ENCODE measurements around the gene KNL1. TPM values are rescaled to one million over a fixed set of nuclear protein-coding genes. Genes with fewer than 3 reads are reported as not detected.

KNL1 gene, protein sequence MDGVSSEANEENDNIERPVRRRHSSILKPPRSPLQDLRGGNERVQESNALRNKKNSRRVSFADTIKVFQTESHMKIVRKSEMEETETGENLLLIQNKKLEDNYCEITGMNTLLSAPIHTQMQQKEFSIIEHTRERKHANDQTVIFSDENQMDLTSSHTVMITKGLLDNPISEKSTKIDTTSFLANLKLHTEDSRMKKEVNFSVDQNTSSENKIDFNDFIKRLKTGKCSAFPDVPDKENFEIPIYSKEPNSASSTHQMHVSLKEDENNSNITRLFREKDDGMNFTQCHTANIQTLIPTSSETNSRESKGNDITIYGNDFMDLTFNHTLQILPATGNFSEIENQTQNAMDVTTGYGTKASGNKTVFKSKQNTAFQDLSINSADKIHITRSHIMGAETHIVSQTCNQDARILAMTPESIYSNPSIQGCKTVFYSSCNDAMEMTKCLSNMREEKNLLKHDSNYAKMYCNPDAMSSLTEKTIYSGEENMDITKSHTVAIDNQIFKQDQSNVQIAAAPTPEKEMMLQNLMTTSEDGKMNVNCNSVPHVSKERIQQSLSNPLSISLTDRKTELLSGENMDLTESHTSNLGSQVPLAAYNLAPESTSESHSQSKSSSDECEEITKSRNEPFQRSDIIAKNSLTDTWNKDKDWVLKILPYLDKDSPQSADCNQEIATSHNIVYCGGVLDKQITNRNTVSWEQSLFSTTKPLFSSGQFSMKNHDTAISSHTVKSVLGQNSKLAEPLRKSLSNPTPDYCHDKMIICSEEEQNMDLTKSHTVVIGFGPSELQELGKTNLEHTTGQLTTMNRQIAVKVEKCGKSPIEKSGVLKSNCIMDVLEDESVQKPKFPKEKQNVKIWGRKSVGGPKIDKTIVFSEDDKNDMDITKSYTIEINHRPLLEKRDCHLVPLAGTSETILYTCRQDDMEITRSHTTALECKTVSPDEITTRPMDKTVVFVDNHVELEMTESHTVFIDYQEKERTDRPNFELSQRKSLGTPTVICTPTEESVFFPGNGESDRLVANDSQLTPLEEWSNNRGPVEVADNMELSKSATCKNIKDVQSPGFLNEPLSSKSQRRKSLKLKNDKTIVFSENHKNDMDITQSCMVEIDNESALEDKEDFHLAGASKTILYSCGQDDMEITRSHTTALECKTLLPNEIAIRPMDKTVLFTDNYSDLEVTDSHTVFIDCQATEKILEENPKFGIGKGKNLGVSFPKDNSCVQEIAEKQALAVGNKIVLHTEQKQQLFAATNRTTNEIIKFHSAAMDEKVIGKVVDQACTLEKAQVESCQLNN (N-terminal part only)
- 32.4 TPM for polyA plus RNA-seq (ENCODE audit: insufficient read length)
- long read RNA-seq, donor 1, full-length matches to known transcripts = 2 of 9 reads
- long read RNA-seq, donor 1, partial matches to known transcripts = 7 of 9 reads
- long read RNA-seq, donor 1, other reads (novel, unspliced or antisense) = 0 of 9 reads
- long read RNA-seq, donor 2 = 0 reads
- long read RNA-seq, donor 3, full-length matches to known transcripts = 2 of 2 reads
- long read RNA-seq, donor 3, partial matches to known transcripts = 0 of 2 reads
- long read RNA-seq, donor 3, other reads (novel, unspliced or antisense) = 0 of 2 reads
- long read RNA-seq, donor 4 = 0 reads
- long read RNA-seq, donor 5, full-length matches to known transcripts = 4 of 4 reads
- long read RNA-seq, donor 5, partial matches to known transcripts = 0 of 4 reads
- long read RNA-seq, donor 5, other reads (novel, unspliced or antisense) = 0 of 4 reads
- long read RNA-seq, donor 6, full-length matches to known transcripts = 1 of 1 reads
- long read RNA-seq, donor 6, partial matches to known transcripts = 0 of 1 reads
- long read RNA-seq, donor 6, other reads (novel, unspliced or antisense) = 0 of 1 reads
- long read RNA-seq, donor 7, full-length matches to known transcripts = 5 of 5 reads
- long read RNA-seq, donor 7, partial matches to known transcripts = 0 of 5 reads
- long read RNA-seq, donor 7, other reads (novel, unspliced or antisense) = 0 of 5 reads
- long read RNA-seq, donor 8, full-length matches to known transcripts = 1 of 1 reads
- long read RNA-seq, donor 8, partial matches to known transcripts = 0 of 1 reads
- long read RNA-seq, donor 8, other reads (novel, unspliced or antisense) = 0 of 1 reads

DNA sequence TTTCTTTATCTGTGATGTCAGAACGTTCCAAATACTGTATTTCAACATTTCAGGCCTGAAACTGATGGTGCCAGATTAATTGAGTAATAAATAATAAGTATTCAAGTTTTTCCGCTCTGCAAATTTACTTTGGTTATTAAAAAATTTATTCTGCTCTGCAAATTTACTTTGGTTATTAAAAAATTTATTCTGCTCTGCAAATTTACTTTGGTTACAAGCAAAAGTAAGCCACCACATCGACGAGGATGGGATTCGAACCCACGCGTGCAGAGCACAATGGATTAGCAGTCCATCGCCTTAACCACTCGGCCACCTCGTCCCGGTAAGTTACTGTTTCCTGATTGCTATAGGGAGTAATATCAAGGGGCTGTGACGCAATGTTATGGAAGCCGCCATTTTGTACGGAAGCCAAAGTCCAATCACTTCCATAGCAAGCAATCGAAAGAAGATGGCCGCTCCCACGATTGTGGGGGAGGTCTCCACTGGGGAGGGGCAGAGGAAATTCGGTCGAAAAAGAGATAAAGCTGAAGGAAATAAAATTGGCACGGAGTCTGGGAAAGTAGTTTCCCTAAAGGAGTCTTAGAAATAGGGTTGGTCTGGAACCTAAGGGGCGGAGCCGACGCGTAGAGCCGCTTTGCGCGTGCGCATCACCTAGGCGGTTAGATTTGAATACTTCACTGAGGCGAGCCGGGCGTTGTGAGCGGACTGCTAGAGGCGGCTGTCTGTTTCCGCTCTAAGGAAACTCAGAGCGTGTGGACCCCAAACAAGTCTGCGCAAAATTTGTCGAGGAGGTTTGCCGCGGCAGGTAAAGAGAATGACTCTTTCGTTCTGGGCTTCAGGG lies at the start of gene KNL1:
KNL1 (plus strand) TSS at position 662 of the 841 bp plus-strand sequence. CDS start 8,683 bp downstream, outside the sequence.
- DNase-seq = peak; percentile 99

DNA sequence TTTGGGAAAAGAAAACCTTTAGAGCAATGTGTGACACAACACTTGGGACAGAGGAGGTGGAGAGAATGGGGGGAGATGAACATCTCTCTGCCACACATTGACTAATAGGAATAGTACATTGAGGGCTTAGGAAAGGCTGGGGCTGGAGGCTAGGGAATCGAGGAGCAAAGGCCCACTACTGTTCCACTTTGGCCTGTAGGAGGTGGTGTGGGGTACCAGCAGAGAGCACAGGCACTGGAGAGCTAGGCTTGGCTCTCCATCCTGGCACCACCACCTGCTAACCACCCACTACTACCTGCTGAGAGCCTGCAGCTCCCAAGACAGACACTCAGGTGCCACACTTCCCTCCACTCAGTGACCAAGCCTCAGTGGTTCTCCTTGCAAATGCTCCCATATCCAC lies 48.6 kb upstream of the KNL1 start:
- DNase-seq = no peak

DNA sequence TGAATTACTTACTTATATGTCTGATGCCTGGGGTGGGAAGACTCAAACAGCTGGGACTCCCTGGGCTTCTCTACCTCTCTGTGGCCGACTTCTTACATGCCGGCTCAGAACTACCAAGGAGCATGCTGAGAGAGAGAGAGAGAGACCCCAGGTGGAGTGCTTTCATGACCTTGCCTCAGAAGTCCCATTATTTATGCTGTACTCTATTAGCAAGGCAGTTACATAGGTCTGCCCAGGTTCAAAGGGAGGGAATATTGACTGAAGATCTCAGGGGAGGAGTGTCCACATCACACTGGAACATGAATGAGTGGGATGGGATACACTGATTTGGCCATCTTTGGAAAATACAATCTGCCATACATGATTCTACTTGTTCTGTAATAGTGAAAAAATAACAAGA lies 45.4 kb upstream of the KNL1 start:
- DNase-seq = no peak

DNA sequence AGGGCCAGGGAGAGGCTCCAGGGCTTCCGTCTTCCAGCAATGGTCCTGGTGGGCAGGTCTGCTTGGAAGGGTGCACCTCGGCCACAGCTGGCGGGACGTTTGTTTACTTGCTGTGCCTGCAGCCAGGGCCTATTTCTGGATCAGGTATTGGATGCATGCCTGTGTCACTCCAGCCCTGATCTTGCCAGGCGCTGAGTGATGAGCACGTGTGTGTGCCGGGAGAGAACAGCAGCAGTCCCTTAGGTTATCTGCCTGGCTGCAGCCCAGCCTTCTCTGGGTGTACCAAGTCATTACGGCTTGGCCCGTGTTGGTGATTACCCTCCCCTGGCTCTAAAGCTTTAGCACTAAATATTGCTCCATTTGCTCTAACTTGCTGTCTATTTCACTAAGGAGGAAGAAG lies 44.2 kb upstream of the KNL1 start:
- no peak for DNase-seq

DNA sequence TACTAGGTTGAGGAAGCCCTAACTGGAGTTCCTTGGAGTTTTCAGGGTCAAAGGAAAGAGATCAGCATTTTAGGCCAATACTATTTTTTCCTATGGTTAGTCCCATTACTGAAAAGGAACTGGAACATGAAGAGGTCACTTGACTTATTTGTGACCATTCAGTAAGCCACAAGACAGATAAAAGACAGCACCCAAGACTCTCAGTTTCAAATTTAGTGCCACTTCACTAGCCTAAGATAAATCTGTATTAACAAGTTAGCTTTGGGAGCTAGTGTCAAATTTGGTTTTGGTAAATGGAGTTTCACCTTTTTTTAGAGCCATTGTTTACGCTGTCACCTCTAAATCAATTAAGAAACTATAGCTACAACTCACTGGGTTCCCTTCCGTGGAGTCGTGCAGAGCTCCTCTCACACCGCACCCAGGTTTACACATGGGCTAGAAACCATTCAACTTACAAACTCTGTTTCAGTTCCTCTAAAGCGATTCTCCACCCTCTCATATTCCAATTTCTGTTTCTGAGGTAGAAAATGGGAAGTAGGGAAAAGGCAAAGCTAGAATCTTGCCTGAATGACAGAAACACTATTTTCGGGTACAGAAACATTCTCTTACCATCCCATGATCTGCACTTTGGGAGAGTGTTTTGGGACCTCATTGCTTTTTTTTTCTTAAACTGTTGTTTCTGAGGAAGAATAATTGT lies 43.6 kb upstream of the KNL1 start:
- no peak for DNase-seq

DNA sequence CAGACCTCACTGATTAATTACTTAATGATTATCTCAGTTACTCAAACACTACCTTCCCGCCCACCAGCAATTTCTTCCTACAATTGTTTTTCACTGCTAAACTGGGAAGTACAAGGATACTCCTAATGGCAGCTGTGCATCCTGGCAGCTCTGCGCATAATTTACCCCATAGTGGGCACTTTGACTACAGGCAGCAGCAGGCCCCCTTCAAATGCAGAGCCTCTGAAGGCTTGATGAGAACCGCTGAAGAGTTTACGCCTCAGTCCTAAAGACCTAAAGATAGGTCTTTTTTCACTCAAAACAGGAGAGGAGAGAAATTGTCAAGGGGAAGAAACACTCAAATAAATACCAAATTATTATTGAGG lies 39.9 kb upstream of the KNL1 start:
- no peak for DNase-seq

DNA sequence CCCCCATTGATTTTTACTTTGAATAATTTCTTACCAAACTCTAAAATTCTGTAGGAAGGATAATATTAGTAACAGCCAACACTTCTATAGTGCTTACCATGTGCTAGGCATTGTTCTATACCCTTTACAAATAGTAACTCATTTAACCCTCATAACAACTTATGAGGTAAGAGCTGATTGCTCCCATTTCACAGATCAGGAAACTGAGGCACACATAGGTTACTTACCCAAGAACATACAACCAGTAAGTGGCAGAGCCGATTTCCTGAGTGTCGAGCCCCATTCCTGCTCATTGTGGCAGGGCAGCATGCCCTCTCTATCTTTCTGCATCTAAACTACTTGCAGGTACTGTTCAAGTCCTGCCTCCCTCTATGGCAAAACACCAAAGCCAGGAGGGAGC lies 38.2 kb upstream of the KNL1 start:
- no peak for DNase-seq

DNA sequence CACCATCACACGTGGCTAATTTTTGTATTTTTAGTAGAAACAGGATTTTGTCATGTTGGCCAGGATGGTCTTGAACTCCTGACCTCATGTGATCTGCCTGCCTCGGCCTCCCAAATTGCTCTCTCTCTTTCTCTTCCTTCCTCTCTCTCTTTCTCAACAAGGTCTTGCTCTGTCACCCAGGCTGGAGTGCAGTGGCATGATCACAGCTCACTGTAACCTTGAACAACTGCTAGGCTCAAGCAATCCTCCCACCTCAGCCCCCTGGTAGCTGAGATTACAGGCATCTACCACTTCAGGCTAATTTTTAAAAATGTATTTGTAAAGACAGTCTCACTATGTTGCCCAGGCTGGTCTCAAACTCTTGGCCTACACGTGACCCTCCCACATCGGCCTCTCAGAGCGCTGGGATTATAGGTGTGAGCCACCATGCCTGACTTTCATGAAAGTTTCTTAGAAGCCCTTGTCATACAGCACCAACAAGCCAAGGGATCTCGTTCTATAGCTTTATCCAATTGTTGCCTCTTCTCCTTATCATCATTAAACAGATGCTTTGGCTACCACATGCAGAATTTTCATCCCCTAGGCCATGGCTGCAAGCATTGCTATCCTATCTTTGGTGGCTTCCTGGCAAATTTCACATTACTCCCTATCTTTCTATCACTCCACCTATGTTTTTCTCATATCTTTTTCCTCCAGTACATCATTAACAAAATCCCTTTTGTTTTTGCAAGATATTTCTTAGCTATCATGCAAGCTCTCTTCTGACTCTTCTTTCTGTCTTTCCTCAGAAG lies 34.9 kb upstream of the KNL1 start:
- no peak for DNase-seq

DNA sequence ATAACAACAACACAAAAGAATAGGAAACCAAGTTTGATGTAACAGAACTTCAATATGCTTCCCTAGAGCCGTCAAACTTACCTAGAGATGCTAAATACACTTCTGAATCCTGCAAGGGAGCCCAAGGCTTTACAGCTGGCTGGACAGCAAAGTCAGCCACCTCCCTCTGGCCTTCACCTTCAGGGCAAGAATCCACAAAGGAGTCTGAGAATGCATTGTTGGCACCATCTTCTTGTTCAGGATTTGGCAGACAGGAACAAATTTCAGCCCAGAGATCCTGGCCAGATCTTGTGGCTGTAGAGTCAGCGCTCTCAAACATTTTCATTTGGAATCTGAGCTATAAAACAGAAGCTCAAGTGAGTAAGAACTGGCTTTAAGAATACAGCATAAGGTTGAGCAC lies 31.4 kb upstream of the KNL1 start:
- DNase-seq = no peak

DNA sequence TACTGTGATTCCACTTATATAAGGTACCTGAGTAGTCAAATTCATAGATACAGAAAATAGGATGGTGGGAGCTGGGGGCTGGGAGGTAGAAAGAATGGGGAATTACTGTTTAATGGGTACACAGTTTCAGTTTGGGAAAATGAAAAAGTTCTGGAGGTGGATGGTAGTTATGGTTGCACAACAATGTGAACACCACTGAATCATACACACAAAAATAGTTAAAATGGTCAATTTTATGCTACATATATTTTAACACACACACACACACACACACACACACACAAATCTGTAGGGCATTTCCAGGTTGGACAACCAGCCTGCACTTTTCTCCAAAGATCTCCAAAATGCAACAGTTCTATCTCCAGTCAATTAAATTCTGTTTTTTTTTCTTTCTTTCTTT lies 30.6 kb upstream of the KNL1 start:
- DNase-seq = no peak

DNA sequence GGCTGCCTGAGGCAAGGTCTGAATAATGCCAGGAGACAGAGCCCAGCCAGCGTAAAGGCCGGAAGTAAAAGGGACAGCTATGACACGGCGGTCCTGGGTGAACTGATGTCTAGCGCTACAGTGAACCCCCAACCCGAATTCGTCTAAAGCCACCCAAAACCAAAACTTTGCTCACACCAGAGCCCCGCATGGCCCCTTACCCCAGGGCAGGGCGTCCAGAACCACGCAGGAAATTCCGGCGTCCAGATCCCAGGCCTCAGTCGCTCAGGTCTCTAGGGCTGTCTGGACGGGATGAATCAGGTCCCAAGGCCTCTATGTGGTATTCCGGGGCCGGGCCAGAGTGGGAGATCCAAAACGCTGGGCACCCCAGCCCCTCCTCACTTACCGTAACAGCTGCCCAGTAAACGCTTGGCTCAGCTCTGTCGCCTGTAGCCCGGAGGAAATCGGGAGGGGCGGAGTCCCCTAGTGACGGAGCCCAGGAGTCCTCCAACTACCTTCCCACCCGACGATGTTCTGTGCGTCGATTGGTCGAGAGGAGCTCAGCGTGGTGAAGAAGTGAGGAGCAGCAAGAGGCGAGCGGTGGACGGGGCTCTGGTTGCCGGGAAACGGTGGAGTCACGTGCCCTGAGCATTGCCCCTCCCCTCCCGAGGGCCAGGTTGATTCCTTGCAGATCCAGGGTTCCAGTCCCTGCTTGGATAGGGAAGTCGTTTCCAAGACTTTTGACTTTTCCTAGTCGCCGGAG lies 29.3 kb upstream of the KNL1 start, which contains the start of gene CCDC32:
CCDC32 (minus strand) TSS at position 452 of the 742 bp plus-strand sequence. CDS start 2,027 bp downstream, outside the sequence.
- DNase-seq = peak; percentile 98

DNA sequence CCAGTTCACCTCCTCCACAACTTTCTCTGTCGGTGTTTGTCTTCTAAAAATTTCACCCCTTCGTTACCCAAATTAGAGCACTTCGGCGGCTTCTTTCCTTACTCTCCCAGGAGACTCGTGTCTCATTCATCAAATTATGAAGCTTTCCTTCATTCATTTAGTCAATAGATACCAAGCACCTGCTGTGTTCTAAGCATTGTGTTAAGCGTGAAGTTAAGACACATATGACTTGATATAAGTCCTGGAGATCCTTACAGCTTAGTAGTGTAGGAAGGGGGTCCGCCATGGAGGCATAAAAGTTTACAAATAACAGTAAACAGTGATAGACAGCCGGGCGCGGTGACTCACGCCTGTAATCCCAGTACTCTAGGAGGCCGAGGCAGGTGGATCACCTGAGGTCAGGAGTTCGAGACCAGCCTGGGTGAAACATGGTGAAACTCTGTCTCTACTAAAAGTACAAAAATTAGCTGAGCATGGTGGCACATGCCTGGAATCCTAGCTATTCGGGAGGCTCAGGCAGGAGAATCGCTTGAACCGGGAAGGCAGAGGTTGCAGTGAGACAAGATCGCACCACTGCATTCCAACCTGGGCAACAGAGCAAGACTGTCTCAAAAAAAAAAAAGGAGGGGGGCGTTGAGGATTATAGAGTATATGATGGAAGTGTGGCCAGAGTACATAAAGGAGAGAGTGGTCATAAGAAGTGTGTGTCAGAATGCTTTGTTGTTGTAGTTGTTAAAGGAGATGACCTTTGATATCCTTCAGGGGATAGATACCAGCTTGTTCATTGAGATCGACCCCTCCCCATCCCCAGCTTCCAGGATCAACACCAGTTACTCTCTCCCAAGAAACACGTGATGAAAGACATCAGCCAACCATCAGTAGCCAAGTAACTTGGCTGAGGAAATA lies 28.5 kb upstream of the KNL1 start:
- no peak for DNase-seq

DNA sequence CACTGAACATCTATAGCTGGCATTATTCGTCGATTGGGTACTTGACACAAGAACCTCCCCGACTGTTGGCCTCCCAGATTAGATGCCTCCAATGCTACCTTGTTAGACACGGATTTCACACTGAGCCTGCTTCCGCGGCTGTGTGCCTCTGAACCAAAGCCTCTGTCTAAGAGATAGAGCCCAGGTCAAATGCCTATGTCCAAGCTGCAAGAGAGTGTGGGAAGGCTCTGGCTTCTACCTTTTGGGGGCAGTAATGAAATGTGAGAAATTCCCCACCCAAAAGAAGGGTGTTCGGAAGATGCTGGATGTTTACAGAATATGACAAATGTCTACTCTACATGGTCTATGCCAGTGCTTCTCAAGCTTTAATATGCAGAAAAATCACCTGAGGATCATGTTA lies 26.9 kb upstream of the KNL1 start:
- DNase-seq = no peak

DNA sequence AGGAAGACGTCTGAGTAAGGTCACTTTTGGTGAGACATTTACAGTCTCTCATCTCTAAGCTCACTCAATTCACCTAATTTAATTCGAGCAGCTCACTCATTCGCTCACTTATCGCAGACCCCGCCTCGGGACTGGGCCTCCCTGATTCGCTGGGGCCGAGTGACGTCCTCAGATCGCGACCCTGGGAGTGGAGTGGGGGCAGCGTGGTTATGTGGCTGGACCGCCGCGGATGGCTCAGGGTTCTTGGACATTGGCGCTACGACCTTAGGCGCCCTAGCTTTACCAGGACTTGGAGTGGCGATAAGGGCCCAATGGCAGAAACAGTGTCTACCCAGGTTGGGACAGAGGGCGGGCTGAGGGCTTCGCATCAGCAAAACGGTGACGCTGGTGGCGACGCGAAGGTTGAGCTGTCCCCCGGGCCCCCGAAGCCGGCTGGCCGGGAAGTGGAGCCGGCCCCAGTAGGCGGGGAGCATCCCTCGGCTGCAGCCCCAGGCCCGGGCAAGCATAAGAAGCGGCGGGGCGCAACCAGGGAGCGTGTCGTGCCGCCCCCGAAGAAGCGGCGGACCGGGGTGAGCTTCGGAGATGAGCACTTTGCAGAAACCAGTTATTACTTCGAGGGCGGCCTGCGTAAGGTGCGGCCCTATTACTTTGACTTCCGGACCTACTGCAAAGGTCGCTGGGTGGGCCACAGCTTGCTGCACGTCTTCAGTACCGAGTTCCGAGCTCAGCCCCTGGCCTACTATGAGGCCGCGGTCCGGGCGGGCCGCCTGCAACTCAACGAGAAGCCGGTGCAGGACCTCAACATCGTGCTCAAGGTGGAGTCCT lies 24.7 kb upstream of the KNL1 start, which contains the start of gene RPUSD2:
RPUSD2 (plus strand) TSS at position 171 of the 825 bp plus-strand sequence; CDS start at position 210, 39 bp downstream.
- peak; percentile 94 for DNase-seq

DNA sequence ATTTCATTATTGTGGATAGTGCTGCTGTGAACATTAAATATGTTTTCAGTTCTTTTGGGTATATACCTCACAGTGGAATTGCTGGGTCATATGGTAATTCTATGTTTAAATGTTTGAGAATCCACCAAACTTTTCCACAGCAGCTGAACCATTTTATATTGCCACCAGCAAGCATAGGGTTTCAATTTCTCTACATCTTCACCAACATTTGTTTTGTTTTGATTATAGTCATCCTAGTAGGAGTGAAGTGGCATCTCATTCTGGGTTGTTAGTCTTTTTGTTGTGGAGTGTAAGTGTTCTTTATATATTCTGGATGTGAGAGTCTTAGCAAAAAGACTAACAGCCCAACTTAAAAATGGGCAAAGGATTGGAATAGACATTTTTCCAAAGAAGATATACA lies 18.9 kb upstream of the KNL1 start:
- no peak for DNase-seq
